GM12874 (cell line): ENCODE results near the gene EXOC4.

ENCODE experiments used
- CTCF ChIP-seq: IDR thresholded peaks from 2 replicates; pipeline ENCODE4 v1.5.1; 2011; ENCODE audit warnings: low read depth, mild to moderate bottlenecking, control low read depth, low read length, moderate library complexity; ENCODE audit not compliant: insufficient read depth

EXOC4 gene

GRCh38 chr7:133957845-133958244 lies 705.0 kb downstream of the EXOC4 start:
- TF ChIP-seq CTCF, result no peak

- no peak for TF ChIP-seq CTCF
Observed at GRCh38 chr7:133958822-133959221, 705.9 kb downstream of the EXOC4 start.

GRCh38 chr7:133959505-133959904 lies 706.6 kb downstream of the EXOC4 start:
- TF ChIP-seq CTCF, result no peak

GRCh38 chr7:133961724-133962123 lies 708.8 kb downstream of the EXOC4 start:
- TF ChIP-seq CTCF, result no peak

- TF ChIP-seq CTCF, result no peak
Observed at GRCh38 chr7:133962646-133963045, 709.8 kb downstream of the EXOC4 start.

GRCh38 chr7:133963629-133964028 lies 710.8 kb downstream of the EXOC4 start:
- no peak for TF ChIP-seq CTCF

GRCh38 chr7:133971625-133972024 lies 718.7 kb downstream of the EXOC4 start:
- TF ChIP-seq CTCF, result no peak

GRCh38 chr7:133973710-133974109 lies 720.8 kb downstream of the EXOC4 start:
- no peak for TF ChIP-seq CTCF
